GM12872 (cell line): Measurements from ENCODE around the gene SMO.

Experiments
- TF ChIP-seq, protein P1 (sequence below): IDR thresholded peaks from 3 replicates; pipeline ENCODE4 v1.5.1; 2011; ENCODE audit warnings: low read depth, mild to moderate bottlenecking, low read length, moderate library complexity; ENCODE audit not compliant: insufficient read depth

SMO gene

GRCh38 chr7:129247087-129247486 is 58.7 kb downstream of the SMO start:
- TF ChIP-seq, protein P1, sequence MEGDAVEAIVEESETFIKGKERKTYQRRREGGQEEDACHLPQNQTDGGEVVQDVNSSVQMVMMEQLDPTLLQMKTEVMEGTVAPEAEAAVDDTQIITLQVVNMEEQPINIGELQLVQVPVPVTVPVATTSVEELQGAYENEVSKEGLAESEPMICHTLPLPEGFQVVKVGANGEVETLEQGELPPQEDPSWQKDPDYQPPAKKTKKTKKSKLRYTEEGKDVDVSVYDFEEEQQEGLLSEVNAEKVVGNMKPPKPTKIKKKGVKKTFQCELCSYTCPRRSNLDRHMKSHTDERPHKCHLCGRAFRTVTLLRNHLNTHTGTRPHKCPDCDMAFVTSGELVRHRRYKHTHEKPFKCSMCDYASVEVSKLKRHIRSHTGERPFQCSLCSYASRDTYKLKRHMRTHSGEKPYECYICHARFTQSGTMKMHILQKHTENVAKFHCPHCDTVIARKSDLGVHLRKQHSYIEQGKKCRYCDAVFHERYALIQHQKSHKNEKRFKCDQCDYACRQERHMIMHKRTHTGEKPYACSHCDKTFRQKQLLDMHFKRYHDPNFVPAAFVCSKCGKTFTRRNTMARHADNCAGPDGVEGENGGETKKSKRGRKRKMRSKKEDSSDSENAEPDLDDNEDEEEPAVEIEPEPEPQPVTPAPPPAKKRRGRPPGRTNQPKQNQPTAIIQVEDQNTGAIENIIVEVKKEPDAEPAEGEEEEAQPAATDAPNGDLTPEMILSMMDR: no peak

DNA sequence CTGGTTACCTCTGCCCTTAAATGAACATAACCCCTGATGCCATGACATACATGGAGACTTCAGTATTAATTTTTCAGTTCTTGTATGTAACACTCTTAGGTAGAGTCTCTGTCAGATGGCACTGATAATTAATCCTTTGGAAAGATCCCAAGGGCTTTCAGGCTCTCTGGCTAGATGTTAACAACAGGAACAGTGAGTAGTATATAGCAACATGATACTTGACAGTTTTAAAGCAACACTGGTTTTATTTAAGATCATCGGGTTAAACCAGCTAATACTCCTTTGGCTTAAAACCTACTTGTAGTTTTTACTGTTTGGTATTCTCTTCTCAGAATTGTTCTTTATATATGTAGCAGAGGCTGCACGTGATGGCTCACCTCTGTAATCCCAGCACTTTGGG is 63.7 kb downstream of the SMO start:
- TF ChIP-seq, protein P1: no peak

DNA sequence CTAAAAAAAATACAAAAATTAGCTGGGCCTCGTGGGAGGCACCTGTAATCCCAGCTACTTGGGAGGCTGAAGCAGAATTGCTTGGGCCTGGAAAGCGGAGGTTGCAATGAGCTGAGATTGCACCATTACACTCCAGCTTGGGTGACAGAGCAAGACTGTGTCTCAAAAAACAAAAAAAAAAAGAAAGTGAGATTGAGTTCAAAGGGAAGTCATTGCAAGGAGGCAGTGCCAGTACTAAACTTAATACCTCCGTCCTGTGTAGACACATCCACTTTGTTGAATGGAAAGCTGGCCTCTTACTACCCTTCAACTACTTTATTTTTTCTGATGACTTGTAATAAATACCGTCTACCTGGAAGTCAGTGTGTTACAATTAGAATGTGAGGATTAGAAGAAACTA is 67.4 kb downstream of the SMO start:
- TF ChIP-seq, protein P1: no peak

DNA sequence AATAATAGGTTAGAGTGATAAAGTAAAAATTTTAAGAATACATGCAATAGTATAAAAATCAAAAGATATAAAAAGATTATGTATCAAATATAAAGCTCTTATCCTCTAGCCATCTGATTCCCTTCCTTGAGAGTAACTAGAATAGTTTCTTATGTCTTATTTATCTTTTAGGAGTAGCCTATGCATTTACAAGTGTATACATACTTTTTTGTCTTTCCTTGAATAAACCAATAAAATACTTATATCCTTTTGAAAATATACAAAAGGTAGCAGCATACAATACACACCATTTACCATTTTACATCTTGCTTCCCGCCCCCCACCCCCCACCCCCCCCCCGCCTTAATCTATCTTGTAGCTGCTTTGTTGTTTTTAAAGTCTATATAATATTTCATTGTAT is 67.8 kb downstream of the SMO start:
- TF ChIP-seq, protein P1: no peak

DNA sequence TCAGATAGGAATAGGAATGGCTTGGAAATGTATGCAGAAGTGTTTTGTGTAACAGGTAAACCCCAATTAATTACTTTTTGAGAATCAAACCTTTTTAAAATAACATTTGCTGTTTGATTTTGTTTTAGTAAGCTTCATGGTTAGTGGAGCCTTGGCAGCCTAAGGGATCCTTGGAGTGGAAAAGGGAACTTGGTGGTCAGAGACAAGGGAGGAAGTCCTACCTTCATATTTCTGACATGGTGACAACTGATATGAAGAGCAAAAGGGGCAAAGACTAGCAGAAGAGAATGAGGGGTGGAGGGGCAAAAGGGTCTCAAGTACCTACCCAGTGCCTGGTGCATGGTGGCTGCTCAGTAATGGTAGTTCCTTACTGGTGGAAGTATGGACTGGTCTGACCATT is 68.7 kb downstream of the SMO start:
- TF ChIP-seq, protein P1: no peak

DNA sequence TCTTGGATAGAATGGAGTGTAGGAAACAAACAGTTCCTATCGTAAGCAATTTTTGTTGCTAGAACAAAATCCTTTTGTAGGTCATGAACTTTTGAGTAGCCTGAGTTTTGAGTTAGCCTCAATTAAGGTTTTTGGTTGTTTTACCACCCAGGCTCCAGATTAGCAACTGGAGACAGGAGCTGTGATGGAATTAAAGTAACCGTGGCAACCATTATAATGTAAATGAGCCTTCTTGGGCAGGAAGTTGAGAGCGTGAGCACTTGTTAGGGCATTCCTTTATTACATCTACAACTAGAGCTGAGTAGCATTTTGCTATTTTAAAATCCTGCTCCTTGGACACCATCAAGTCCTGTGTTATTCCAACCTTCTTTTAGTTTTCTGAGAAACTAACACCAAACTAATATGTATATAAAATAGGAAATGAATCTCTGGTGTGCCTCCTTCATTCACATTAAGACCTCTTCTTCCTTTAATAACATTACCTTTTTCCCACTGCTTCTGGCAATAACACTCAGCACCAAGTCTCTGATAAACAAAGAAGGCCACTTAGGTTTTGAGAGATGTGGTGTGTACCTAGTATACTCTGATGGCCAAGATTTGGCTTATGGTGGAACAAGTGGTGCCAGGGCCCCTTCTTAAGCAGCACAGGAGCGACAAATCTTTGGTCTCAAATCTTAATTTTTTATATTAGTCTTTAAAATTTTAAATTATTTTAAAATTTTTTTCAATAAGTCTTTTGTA is 70.4 kb downstream of the SMO start:
- TF ChIP-seq, protein P1: no peak

DNA sequence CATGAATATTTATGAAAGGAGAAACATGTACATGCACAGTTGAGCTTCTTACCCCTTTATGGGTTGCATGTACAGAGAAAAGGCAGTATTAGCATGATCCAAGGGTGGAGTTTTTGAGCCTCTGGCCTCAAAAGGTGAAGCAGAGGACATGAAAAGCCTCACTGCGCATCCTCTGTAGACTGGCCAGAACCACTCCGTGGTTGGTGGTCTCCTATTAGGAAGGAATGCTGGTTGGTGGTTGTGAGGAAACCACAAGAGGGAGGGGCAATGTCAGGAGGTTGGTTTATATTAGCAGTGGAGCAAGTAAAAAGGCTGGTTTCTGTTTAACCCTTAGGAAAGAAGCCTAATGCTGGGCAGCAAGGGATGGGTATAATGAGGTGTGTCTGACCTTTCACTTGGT is 73.9 kb downstream of the SMO start:
- TF ChIP-seq, protein P1: no peak
